WERI-Rb-1 (cell line): ENCODE data around the gene ODR4.
"Not testable (repeated sequence)": the region's sequence is repeated elsewhere in the genome, so short reads cannot be mapped to it uniquely, and the experiment has no call there.

Experiments
- DNase-seq: peaks from one replicate; pipeline ENCODE4 v3.0.0-alpha.2; 2020
- H3K27ac ChIP-seq: fragments of 250-450 bp; sonication (Bioruptor Pico); 2 replicates; pipeline ENCODE4 v1.5.1; 2020; ENCODE audit warnings: mild to moderate bottlenecking, moderate library complexity
- H3K27me3 ChIP-seq: fragments of 250-450 bp; sonication (Bioruptor Pico); 2 replicates; pipeline ENCODE4 v1.5.1; 2021; ENCODE audit warnings: mild to moderate bottlenecking, low read depth, moderate library complexity; ENCODE audit not compliant: insufficient read depth, severe bottlenecking
- H3K36me3 ChIP-seq: fragments of 250-450 bp; sonication (Bioruptor Pico); 2 replicates; pipeline ENCODE4 v1.5.1; 2020; ENCODE audit warnings: mild to moderate bottlenecking, moderate library complexity
- H3K4me3 ChIP-seq: 2 replicates; pipeline ENCODE4 v1.5.1; 2011; ENCODE audit warnings: low read depth, mild to moderate bottlenecking, control low read depth, low read length
- H3K9me3 ChIP-seq: fragments of 250-450 bp; sonication (Bioruptor Pico); 2 replicates; pipeline ENCODE4 v1.5.1; 2021; ENCODE audit warnings: mild to moderate bottlenecking, moderate library complexity; ENCODE audit not compliant: severe bottlenecking
- TF ChIP-seq, protein P1 (sequence below): IDR thresholded peaks from 2 replicates; pipeline ENCODE4 v1.5.1; 2011; ENCODE audit warnings: low read depth, mild to moderate bottlenecking, control low read depth, inconsistent platforms, low read length

The ODR4 gene

DNA sequence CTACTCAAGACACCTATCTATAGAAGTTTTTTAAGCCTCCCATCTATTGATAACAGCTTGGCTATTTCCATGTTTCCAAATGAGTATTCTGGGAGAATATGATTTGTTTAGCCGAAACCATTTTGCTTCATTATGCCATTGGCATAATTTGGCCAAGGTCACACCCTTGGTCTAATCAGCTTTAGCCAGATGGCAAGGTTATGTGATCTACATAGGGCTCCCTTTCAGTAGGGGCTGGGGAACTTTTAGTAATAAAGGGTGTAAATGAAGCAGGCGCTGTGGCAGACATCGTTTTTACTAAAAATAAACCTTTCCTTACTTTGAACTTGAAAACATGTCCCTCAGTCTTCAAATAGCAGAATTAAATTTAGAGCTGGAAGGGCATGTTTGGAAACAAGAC is 88.3 kb downstream of the ODR4 start:
- Histone ChIP-seq H3K9me3 (no peaks in the 10 kb centered on the region), H3K27ac (peak overlapping the region; percentile 48; the same call in 1 of the 2 replicates), H3K27me3 (no peaks in the 10 kb centered on the region), H3K36me3 (no peaks in the 10 kb centered on the region), H3K4me3 (no peak overlapping the region)
- TF ChIP-seq, protein P1, sequence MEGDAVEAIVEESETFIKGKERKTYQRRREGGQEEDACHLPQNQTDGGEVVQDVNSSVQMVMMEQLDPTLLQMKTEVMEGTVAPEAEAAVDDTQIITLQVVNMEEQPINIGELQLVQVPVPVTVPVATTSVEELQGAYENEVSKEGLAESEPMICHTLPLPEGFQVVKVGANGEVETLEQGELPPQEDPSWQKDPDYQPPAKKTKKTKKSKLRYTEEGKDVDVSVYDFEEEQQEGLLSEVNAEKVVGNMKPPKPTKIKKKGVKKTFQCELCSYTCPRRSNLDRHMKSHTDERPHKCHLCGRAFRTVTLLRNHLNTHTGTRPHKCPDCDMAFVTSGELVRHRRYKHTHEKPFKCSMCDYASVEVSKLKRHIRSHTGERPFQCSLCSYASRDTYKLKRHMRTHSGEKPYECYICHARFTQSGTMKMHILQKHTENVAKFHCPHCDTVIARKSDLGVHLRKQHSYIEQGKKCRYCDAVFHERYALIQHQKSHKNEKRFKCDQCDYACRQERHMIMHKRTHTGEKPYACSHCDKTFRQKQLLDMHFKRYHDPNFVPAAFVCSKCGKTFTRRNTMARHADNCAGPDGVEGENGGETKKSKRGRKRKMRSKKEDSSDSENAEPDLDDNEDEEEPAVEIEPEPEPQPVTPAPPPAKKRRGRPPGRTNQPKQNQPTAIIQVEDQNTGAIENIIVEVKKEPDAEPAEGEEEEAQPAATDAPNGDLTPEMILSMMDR, result no peak
- no peak for DNase-seq

DNA sequence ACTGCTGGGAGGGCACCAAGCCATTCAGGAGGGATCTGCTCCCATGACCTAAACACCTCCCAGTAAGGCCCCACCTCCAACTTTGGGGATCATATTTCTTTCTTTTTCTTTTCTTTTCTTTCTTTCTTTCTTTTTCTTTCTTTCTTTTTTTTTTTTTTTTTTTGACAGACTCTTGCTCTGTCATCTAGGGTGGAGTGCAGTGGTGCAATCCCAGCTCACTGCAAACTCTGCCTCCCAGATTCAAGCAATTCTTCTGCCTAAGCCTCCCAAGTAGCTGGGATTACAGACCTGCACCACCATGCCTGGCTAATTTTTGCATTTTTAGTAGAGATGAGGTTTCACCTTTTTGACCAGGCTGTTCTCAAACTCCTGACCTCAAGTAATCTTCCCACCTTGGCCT is 89.9 kb downstream of the ODR4 start:
- H3K27me3 ChIP-seq, H3K9me3 ChIP-seq, H3K36me3 ChIP-seq, DNase-seq, H3K4me3 ChIP-seq, H3K27ac ChIP-seq: not testable (repeated sequence)

DNA sequence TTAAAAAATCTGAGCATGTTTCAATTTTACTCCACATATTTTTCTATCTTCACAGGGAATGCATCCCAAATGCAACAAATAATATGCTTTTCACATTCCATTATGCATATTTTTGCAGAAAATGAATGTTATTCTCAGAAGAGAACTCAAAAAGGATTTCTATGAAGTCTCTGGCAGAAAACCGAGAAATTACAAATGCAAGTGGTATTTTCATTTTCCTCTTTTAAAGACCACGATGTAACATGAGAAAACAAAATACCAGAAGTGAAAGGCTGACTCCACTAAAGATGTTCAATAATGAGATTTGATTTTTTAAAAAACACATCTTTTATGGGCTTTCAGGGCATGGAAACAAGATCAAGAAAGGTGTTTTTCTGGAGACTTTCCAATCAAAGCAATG is 90.3 kb downstream of the ODR4 start:
- no peak for DNase-seq
- no peaks in the 10 kb centered on the region for H3K27me3 ChIP-seq
- no peaks in the 10 kb centered on the region for H3K9me3 ChIP-seq
- H3K4me3 ChIP-seq, result no peak overlapping the region
- no peaks in the 10 kb centered on the region for H3K36me3 ChIP-seq
- H3K27ac ChIP-seq, result no peak overlapping the region
- TF ChIP-seq, protein P1, result no peak
